Parathyroid adenoma (tissue), 2 donors: Measurements from ENCODE around the gene FGR.

Source experiments
- H2AFZ ChIP-seq: fragments of 300-600 bp; sonication (generic); one replicate; pipeline ENCODE4 v1.7.0; 2017; ENCODE audit warnings: antibody characterized with exemption, mild to moderate bottlenecking
- H3K27ac ChIP-seq: fragments of 300-600 bp; sonication (generic); one replicate; pipeline ENCODE4 v1.7.0; 2017
- H3K27me3 ChIP-seq: fragments of 300-600 bp; sonication (generic); one replicate; pipeline ENCODE4 v1.7.0; 2017; ENCODE audit warnings: low read length; ENCODE audit not compliant: control insufficient read depth, insufficient read depth
- H3K36me3 ChIP-seq: fragments of 300-600 bp; sonication (generic); one replicate; pipeline ENCODE4 v1.7.0; 2017; ENCODE audit warnings: low read length; ENCODE audit not compliant: control insufficient read depth, insufficient read depth
- H3K4me1 ChIP-seq: fragments of 300-600 bp; sonication (generic); one replicate; pipeline ENCODE4 v1.7.0; 2017; ENCODE audit warnings: control low read depth
- H3K4me2 ChIP-seq: fragments of 300-600 bp; sonication (generic); one replicate; pipeline ENCODE4 v1.7.0; 2017; ENCODE audit warnings: low read length
- H3K4me3 ChIP-seq: fragments of 300-600 bp; sonication (generic); one replicate; pipeline ENCODE4 v1.7.0; 2017; ENCODE audit warnings: low read depth, low read length
- H3K79me2 ChIP-seq: fragments of 300-600 bp; sonication (generic); one replicate; pipeline ENCODE4 v1.7.0; 2017; ENCODE audit warnings: control low read depth
- H3K9ac ChIP-seq: fragments of 300-600 bp; sonication (generic); one replicate; pipeline ENCODE4 v1.7.0; 2017; ENCODE audit warnings: mild to moderate bottlenecking
- H3K9me3 ChIP-seq: fragments of 300-600 bp; sonication (generic); one replicate; pipeline ENCODE4 v1.7.0; 2017; ENCODE audit warnings: low read length; ENCODE audit not compliant: control insufficient read depth
- CTCF ChIP-seq: fragments of 300-600 bp; sonication (generic); IDR thresholded peaks from one replicate; pipeline ENCODE4 v1.7.0; 2017; ENCODE audit warnings: antibody characterized with exemption, mild to moderate bottlenecking
- donor health status: primary hyperparathyroidism.

FGR gene

GRCh38 chr1:27606708-27607238, 28.2 kb downstream of the FGR start:
- H3K4me2 ChIP-seq, result no peak overlapping the region
- H3K4me1 ChIP-seq, result no peaks in the 10 kb centered on the region
- TF ChIP-seq CTCF, result no peak
- no peak overlapping the region for H3K27ac ChIP-seq
- H3K79me2 ChIP-seq, result no peaks in the 10 kb centered on the region
- H3K9me3 ChIP-seq, result no peaks in the 10 kb centered on the region
- no peaks in the 10 kb centered on the region for H3K36me3 ChIP-seq
- no peak overlapping the region for H3K9ac ChIP-seq
- no peaks in the 10 kb centered on the region for H3K27me3 ChIP-seq
- H2AFZ ChIP-seq, result no peak overlapping the region
- no peak overlapping the region for H3K4me3 ChIP-seq

GRCh38 chr1:27605796-27606707, 28.9 kb downstream of the FGR start:
- peak; percentile 73 for TF ChIP-seq CTCF
- Histone ChIP-seq H3K27ac (no peak overlapping the region), H3K4me3 (no peak overlapping the region), H2AFZ (no peak overlapping the region), H3K9ac (no peak overlapping the region), H3K36me3 (no peaks in the 10 kb centered on the region), H3K4me1 (no peaks in the 10 kb centered on the region), H3K9me3 (no peaks in the 10 kb centered on the region), H3K4me2 (no peak overlapping the region), H3K27me3 (no peaks in the 10 kb centered on the region), H3K79me2 (peaks cover 3% of the 10 kb centered on the region)

- Histone ChIP-seq H3K4me3 (no peak overlapping the region), H3K27ac (no peak overlapping the region), H3K36me3 (no peaks in the 10 kb centered on the region), H3K79me2 (peaks cover 3% of the 10 kb centered on the region), H3K4me2 (no peak overlapping the region), H3K9me3 (no peaks in the 10 kb centered on the region), H2AFZ (no peak overlapping the region), H3K27me3 (no peaks in the 10 kb centered on the region), H3K9ac (no peak overlapping the region), H3K4me1 (no peaks in the 10 kb centered on the region)
- TF ChIP-seq CTCF, result no peak
Measured at GRCh38 chr1:27605300-27605766, 29.7 kb downstream of the FGR start.

GRCh38 chr1:27604579-27605299, 30.2 kb downstream of the FGR start:
- H3K9ac ChIP-seq, result no peak overlapping the region
- no peak overlapping the region for H3K4me3 ChIP-seq
- peak overlapping the region; percentile 62 for H2AFZ ChIP-seq
- H3K4me2 ChIP-seq, result no peak overlapping the region
- H3K27ac ChIP-seq, result no peak overlapping the region
- H3K36me3 ChIP-seq, result no peaks in the 10 kb centered on the region
- no peaks in the 10 kb centered on the region for H3K27me3 ChIP-seq
- peaks cover 4% of the 10 kb centered on the region for H3K79me2 ChIP-seq
- no peaks in the 10 kb centered on the region for H3K4me1 ChIP-seq
- no peak for TF ChIP-seq CTCF
- no peaks in the 10 kb centered on the region for H3K9me3 ChIP-seq
